Endothelial cell of umbilical vein (primary cell): ENCODE results near the gene SPRR2G.

Experiments used
- MYC ChIP-seq: IDR thresholded peaks from one replicate; pipeline ENCODE4 v1.6.1; 2011; ENCODE audit warnings: mild to moderate bottlenecking, low read depth, low read length
- POLR2A ChIP-seq: IDR thresholded peaks from 2 replicates; pipeline ENCODE4 v1.6.1; 2012; ENCODE audit warnings: low read depth, mild to moderate bottlenecking, control low read depth, low read length
- POLR2AphosphoS5 ChIP-seq: IDR thresholded peaks from 2 replicates; pipeline ENCODE4 v1.6.1; 2012; ENCODE audit warnings: low read depth, mild to moderate bottlenecking, control low read depth, low read length, moderate library complexity; ENCODE audit not compliant: insufficient read depth
- TF ChIP-seq, protein P1 (sequence below), 2 donors: IDR thresholded peaks; 1 replicate in 1 of 2; 2 replicates in 1 of 2; pipeline ENCODE4 v1.5.1; 2011; ENCODE audit warnings: low read length in 2 of 2, mild to moderate bottlenecking in 2 of 2, moderate library complexity in 2 of 2, control low read depth in 1 of 2, inconsistent platforms in 1 of 2, low read depth in 1 of 2; ENCODE audit not compliant: insufficient read depth in 1 of 2; ENCODE audit errors: extremely low read depth in 1 of 2

DNA sequence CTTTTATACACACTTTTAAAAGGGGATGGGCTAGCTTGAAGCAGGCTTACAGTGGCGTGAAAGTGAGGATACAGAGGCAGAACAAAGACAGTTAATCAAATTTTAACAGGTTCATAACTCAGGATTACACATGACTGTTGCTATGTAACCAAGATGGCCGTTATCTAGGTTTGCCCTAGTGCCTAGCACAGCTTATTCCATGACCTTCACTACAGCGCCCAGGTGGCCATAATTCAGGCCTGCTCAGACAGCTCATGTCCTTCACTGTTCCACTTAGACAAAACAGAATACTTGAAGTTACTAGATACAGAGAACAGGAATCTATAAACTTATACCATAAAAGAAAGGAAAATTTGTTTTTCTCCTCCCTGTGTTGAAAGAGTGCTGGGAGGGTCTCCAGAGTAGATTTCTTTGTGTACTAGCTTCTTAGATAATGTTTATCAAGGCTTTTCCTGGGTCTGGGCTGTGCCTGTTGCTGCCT is 31.2 kb downstream of the SPRR2G start:
- no peak for TF ChIP-seq POLR2AphosphoS5
- TF ChIP-seq POLR2A, result no peak
- no peak for TF ChIP-seq MYC
- TF ChIP-seq, protein P1, sequence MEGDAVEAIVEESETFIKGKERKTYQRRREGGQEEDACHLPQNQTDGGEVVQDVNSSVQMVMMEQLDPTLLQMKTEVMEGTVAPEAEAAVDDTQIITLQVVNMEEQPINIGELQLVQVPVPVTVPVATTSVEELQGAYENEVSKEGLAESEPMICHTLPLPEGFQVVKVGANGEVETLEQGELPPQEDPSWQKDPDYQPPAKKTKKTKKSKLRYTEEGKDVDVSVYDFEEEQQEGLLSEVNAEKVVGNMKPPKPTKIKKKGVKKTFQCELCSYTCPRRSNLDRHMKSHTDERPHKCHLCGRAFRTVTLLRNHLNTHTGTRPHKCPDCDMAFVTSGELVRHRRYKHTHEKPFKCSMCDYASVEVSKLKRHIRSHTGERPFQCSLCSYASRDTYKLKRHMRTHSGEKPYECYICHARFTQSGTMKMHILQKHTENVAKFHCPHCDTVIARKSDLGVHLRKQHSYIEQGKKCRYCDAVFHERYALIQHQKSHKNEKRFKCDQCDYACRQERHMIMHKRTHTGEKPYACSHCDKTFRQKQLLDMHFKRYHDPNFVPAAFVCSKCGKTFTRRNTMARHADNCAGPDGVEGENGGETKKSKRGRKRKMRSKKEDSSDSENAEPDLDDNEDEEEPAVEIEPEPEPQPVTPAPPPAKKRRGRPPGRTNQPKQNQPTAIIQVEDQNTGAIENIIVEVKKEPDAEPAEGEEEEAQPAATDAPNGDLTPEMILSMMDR (IDR thresholded peaks at IDR 0.05; ENCODE audit: extremely low read depth in 1 of 2, insufficient read depth in 1 of 2, low read depth in 1 of 2, low read length in 2 of 2), result no peak
